ENCODE data around the gene AFM.

DNA sequence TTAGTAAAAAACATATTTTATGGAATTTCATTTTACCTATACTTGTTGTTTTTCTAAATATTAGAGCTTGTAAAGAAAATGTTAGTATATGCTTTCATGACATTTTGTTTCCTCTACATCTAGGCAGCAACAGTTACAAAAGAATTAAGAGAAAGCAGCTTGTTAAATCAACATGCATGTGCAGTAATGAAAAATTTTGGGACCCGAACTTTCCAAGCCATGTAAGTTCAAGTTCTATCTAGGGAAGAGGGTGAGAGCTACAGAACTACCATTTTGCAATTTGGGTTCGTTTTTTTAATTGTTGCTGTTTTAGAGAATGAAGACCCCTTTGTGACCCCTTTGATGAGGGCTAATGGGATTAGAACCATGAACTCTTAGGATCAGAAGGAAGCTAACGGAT, 38.3 kb upstream of the AFM start:
- TF ChIP-seq CEBPB (IDR thresholded peaks at IDR 0.05) (no peak), POLR2A (IDR thresholded peaks at IDR 0.05; ENCODE audit: low read length) (no peak), HMGXB4 (CRISPR knock-in tag; IDR thresholded peaks at IDR 0.05; ENCODE audit: borderline replicate concordance) (no peak), EP300 (IDR thresholded peaks at IDR 0.05) (no peak), RFX5 (IDR thresholded peaks at IDR 0.05) (no peak)
- TF ChIP-seq, protein P1, sequence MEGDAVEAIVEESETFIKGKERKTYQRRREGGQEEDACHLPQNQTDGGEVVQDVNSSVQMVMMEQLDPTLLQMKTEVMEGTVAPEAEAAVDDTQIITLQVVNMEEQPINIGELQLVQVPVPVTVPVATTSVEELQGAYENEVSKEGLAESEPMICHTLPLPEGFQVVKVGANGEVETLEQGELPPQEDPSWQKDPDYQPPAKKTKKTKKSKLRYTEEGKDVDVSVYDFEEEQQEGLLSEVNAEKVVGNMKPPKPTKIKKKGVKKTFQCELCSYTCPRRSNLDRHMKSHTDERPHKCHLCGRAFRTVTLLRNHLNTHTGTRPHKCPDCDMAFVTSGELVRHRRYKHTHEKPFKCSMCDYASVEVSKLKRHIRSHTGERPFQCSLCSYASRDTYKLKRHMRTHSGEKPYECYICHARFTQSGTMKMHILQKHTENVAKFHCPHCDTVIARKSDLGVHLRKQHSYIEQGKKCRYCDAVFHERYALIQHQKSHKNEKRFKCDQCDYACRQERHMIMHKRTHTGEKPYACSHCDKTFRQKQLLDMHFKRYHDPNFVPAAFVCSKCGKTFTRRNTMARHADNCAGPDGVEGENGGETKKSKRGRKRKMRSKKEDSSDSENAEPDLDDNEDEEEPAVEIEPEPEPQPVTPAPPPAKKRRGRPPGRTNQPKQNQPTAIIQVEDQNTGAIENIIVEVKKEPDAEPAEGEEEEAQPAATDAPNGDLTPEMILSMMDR (IDR thresholded peaks at IDR 0.05), result no peak

Measured in A549 (cell line).